ENCODE results near the gene POU6F2.
"Not testable (repeated sequence)": the region's sequence is repeated elsewhere in the genome, so short reads cannot be mapped to it uniquely, and the experiment has no call there.

POU6F2 gene

GRCh38 chr7:39130857-39131526, 153.3 kb downstream of the POU6F2 start:
- peak; percentile 65 to 92 for DNase-seq

GRCh38 chr7:39132306-39132705, 154.6 kb downstream of the POU6F2 start:
- DNase-seq, result no peak

GRCh38 chr7:39133088-39133487, 155.4 kb downstream of the POU6F2 start:
- no peak for DNase-seq

- no peak for DNase-seq
These were observed 159.8 kb downstream of the POU6F2 start for GRCh38 chr7:39137480-39137879.

GRCh38 chr7:39142750-39143149, 165.0 kb downstream of the POU6F2 start:
- no peak for DNase-seq

- DNase-seq, result no peak
These were observed 166.7 kb downstream of the POU6F2 start for GRCh38 chr7:39144420-39144819.

GRCh38 chr7:39145283-39145682, 167.6 kb downstream of the POU6F2 start:
- no peak for DNase-seq

GRCh38 chr7:39145935-39146334, 168.2 kb downstream of the POU6F2 start:
- no peak for DNase-seq

GRCh38 chr7:39152701-39153100, 175.0 kb downstream of the POU6F2 start:
- DNase-seq, result no peak

- DNase-seq, result no peak
These were observed 175.4 kb downstream of the POU6F2 start for GRCh38 chr7:39153113-39153512.

- DNase-seq, result no peak
These were observed 175.9 kb downstream of the POU6F2 start for GRCh38 chr7:39153647-39154046.

GRCh38 chr7:39154815-39155214, 177.1 kb downstream of the POU6F2 start:
- no peak for DNase-seq

- no peak for DNase-seq
These were observed 180.7 kb downstream of the POU6F2 start for GRCh38 chr7:39158367-39158766.

- DNase-seq, result no peak
These were observed 184.2 kb downstream of the POU6F2 start for GRCh38 chr7:39161903-39162302.

- no peak for DNase-seq
These were observed 187.2 kb downstream of the POU6F2 start for GRCh38 chr7:39164887-39165286.

- no peak for DNase-seq
These were observed 190.8 kb downstream of the POU6F2 start for GRCh38 chr7:39168403-39169098.

GRCh38 chr7:39172137-39172536, 194.4 kb downstream of the POU6F2 start:
- no peak for DNase-seq

GRCh38 chr7:39181398-39181797, 203.7 kb downstream of the POU6F2 start:
- no peak for DNase-seq

- DNase-seq, result no peak
These were observed 206.1 kb downstream of the POU6F2 start for GRCh38 chr7:39183796-39184195.

GRCh38 chr7:39184391-39184790, 206.7 kb downstream of the POU6F2 start:
- DNase-seq, result no peak

- DNase-seq, result no peak
These were observed 208.4 kb downstream of the POU6F2 start for GRCh38 chr7:39186131-39186530.

- no peak for DNase-seq
These were observed 209.0 kb downstream of the POU6F2 start for GRCh38 chr7:39186671-39187070.

GRCh38 chr7:39187130-39187529, 209.4 kb downstream of the POU6F2 start:
- no peak for DNase-seq

GRCh38 chr7:39192476-39192875, 214.8 kb downstream of the POU6F2 start:
- DNase-seq, result no peak

GRCh38 chr7:39194388-39194787, 216.7 kb downstream of the POU6F2 start:
- not testable (repeated sequence) for DNase-seq
